ENCODE data around the gene HOXA1. TPM values are rescaled to one million over a fixed set of nuclear protein-coding genes. Genes with fewer than 3 reads are reported as not detected.
A peak's percentile ranks its signal among the peaks of the same experiment; 100 is the strongest.

Gene HOXA1
- total RNA-seq, 2 donors from 2014 or later, result 3.1 TPM; not detected in 1

DNA sequence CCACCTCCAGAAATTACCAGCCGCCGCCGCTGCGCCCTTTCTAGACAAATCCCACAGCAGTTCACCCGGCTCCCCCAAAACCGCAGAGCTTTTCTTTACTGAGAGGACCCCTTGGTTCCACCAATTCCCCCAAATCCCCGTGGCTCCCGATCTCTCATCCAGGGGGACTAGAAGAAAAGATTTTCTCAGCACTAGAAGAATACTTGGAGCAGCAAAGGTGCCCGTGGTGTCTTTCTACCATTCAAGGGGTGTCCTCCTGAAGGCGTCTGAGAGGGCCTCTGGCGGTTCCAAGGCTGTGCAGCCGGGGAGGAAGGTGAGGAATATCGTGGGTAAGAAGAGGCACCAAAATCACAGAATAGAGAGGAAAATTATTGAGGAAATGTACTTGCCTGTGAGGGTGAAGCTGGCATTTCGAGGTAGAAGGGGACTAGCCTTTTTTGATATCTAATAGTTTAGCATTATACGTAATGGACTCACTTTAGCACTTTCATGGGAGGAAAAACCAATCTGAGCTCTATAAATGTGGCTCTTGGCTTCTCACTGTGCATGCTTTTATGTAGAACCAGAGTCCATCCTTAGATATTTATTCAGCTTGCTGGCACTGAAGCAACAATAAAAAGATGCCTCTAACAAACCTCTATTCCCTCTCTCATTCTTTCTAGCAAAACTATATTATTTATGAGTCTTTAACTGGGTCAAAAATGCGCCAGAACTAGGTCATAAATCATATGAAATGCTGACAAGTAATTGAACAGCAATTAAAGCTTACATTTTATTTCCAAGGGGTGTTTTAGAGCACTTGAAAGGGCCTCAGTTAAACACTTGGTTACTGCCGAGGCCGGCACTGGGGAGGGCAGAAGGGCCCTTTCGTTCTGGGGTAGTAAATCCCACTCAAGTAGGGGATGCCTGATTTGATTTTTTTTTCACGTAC is 20.5 kb upstream of the HOXA1 start:
- no peak for ATAC-seq (ENCODE audit: insufficient number of reproducible peaks, low FRiP score, low read depth)
- no peaks in the 10 kb centered on the region for H3K36me3 ChIP-seq
- peak overlapping the region; percentile 96 to 99 for H3K27ac ChIP-seq
- peaks cover 10 to 41% of the 10 kb centered on the region in 2 donors for H3K4me1 ChIP-seq (ENCODE audit: control insufficient read depth in 1 of 2, low read depth in 2 of 2)
- peak overlapping the region; percentile 99 for H3K4me3 ChIP-seq
- no peak for DNase-seq (ENCODE audit: low spot score)
- no peaks in the 10 kb centered on the region for H3K27me3 ChIP-seq (replicated peaks; ENCODE audit: insufficient read depth)
- TF ChIP-seq, protein P1, sequence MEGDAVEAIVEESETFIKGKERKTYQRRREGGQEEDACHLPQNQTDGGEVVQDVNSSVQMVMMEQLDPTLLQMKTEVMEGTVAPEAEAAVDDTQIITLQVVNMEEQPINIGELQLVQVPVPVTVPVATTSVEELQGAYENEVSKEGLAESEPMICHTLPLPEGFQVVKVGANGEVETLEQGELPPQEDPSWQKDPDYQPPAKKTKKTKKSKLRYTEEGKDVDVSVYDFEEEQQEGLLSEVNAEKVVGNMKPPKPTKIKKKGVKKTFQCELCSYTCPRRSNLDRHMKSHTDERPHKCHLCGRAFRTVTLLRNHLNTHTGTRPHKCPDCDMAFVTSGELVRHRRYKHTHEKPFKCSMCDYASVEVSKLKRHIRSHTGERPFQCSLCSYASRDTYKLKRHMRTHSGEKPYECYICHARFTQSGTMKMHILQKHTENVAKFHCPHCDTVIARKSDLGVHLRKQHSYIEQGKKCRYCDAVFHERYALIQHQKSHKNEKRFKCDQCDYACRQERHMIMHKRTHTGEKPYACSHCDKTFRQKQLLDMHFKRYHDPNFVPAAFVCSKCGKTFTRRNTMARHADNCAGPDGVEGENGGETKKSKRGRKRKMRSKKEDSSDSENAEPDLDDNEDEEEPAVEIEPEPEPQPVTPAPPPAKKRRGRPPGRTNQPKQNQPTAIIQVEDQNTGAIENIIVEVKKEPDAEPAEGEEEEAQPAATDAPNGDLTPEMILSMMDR (IDR thresholded peaks at IDR 0.05), result no peak
- H3K9me3 ChIP-seq, result no peaks in the 10 kb centered on the region

DNA sequence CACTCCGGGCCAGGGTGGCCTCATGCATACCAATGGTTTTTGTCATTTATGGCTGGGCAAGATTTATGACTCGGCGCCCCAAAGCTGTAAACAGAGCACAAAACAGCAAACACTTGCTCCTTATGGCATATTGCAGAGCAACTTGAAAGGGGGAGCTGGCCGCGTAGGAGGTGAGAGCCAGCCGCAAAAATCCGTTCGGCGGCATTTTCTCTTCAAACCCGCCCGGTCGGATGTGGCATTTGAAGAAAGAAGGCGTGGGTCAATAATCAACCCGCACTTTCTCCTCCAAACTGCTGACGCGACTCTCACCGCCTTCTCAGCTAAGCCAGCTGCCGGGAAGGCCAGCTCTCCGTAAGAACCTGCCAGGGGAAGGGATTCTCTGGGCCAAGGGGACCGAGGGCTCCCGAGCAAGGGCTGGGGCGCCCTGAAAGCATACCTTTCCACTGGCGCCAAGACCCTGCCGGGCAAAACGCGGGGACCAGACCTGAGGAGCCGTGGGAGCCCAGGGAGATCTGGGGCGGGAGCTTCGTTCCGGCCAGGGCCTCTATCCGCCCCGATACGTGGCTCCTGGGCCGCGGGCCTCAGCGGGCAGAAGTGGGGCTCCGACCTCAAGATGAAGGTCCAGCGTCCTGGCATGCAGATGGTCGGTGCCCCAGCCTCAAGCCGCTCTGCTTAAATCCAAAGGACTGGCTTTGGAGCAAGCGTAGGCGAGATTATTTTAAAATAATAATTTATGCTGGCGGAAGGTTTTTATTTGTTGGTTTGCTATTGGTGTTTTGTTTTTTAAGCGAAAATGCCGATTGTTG is 19.6 kb upstream of the HOXA1 start:
- Histone ChIP-seq H3K4me3 (peak overlapping the region; percentile 99), H3K36me3 (no peaks in the 10 kb centered on the region), H3K4me1 (ENCODE audit: control insufficient read depth in 1 of 2, low read depth in 2 of 2) (peaks cover 6 to 38% of the 10 kb centered on the region in 2 donors), H3K27ac (peak overlapping the region; percentile 96 to 99), H3K27me3 (replicated peaks; ENCODE audit: insufficient read depth) (no peaks in the 10 kb centered on the region), H3K9me3 (no peaks in the 10 kb centered on the region)
- ATAC-seq (ENCODE audit: insufficient number of reproducible peaks, low FRiP score, low read depth), result no peak
- DNase-seq (ENCODE audit: low spot score), result no peak
- TF ChIP-seq, protein P1 (IDR thresholded peaks at IDR 0.05), result no peak

DNA sequence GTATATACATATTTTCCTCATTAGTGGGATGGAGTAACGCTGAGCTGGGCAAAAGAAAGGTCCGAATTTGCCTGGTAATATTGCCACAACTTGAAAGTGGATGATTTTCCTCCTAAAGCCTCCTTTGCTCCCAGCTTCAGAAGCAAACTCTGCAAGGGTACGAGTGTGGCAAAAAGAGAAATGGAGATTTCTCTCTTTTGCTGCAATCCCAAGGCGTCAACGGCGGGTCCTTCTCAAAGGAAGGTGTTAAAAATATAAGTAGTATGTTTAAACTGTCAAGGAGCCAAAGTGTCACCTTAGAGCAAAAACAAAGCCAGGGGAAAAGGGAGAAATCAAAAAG is 19.1 kb upstream of the HOXA1 start:
- no peaks in the 10 kb centered on the region for H3K36me3 ChIP-seq
- peak overlapping the region; percentile 96 to 99 for H3K27ac ChIP-seq
- H3K4me3 ChIP-seq, result peak overlapping the region; percentile 99
- no peak for DNase-seq (ENCODE audit: low spot score)
- H3K27me3 ChIP-seq (replicated peaks; ENCODE audit: insufficient read depth), result no peaks in the 10 kb centered on the region
- H3K4me1 ChIP-seq (ENCODE audit: control insufficient read depth in 1 of 2, low read depth in 2 of 2), result peaks cover 10 to 38% of the 10 kb centered on the region in 2 donors
- TF ChIP-seq, protein P1 (IDR thresholded peaks at IDR 0.05), result no peak
- no peaks in the 10 kb centered on the region for H3K9me3 ChIP-seq
- ATAC-seq (ENCODE audit: insufficient number of reproducible peaks, low FRiP score, low read depth), result no peak

DNA sequence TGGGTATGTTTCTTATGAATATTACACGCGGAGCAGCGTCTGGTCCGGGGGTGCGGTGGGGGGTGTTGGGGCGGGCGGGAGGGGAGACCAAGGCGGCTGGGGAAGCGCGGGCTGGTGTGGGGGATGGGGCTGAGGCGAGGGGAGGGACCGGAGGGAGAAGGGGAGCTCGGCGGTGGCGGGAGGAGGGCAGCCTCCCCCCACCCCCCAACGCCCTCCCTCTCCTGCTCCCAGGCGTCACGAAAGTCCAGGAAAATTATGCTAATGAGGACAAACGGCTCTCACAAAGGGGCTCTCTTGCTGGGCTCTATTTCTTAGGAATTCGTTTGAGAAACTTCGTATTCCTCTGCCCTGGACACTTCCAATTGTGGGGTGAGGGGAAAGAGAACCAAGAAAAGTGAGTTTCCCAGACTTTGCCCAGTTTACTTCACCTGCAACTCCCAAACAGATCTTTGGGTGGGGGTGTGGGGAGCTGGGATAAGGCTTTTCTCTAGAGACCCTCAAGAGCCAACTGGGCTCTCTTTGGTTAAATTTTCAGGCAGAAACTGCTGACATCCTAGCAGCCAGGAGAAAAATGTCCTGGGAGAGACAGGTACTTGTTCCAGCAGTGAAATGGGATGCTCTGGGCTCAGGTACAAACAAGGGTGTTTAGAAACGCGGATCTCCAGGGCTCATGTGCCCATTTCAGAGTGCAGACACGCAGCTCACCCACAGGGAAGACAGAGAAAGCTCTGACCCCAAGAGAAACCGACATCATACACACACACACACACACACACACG is 18.4 kb upstream of the HOXA1 start:
- no peak for DNase-seq (ENCODE audit: low spot score)
- TF ChIP-seq, protein P1 (IDR thresholded peaks at IDR 0.05), result no peak
- no peaks in the 10 kb centered on the region for H3K27me3 ChIP-seq (replicated peaks; ENCODE audit: insufficient read depth)
- no peaks in the 10 kb centered on the region for H3K9me3 ChIP-seq
- no peaks in the 10 kb centered on the region for H3K36me3 ChIP-seq
- peaks cover 17 to 38% of the 10 kb centered on the region in 2 donors for H3K4me1 ChIP-seq (ENCODE audit: control insufficient read depth in 1 of 2, low read depth in 2 of 2)
- H3K4me3 ChIP-seq, result peak overlapping the region; percentile 99
- peak overlapping the region; percentile 96 to 99 for H3K27ac ChIP-seq
- no peak for ATAC-seq (ENCODE audit: insufficient number of reproducible peaks, low FRiP score, low read depth)
